Vein endothelial cell (primary cell): ENCODE data around the gene ZNF492. TPM values are rescaled to one million over a fixed set of nuclear protein-coding genes. Genes with fewer than 3 reads are reported as not detected.

Experiments
- small RNA-seq: library from RNA; depleted of rRNA; stranded (forward); fragments of <200 nt; gene quantifications from one replicate; pipeline ENCODE3, GENCODE V24; 2012
- total RNA-seq: library from RNA; depleted of rRNA; stranded (reverse); fragments of >200 nt; gene quantifications from 2 replicates; pipeline ENCODE4 v1.2.3, GENCODE V29; 2012

The ZNF492 gene
- total RNA-seq: under 0.01 and 0.57 TPM in 2 replicates

GRCh38 chr19:22633706-22634449 is at the start of gene ZNF492:
ZNF492 (plus strand) TSS chr19:22634324; CDS start chr19:22653400, 19,076 bp downstream.

Small RNA genes within 50 kb of the gene (small RNA-seq; reads per million reads assigned to genes)
- not detected for gene AC011467.2

Other genes starting within 250 kb of the ZNF492 start
- not detected in 2 replicates for gene ZNF98, start 212.0 kb upstream of the ZNF492 start, total RNA-seq
- not detected in 2 replicates for gene ZNF99, start 149.8 kb downstream of the ZNF492 start, total RNA-seq
- gene ZNF723, start 198.0 kb downstream of the ZNF492 start, total RNA-seq: not detected in 2 replicates